A204.1 (cell line): ENCODE results near the gene ANTXR1.

Experiments
- FAIRE-seq: peaks from 2 replicates; lab custom pipeline; 2012; peaks lifted over from hg19 to GRCh38; lab: Jason Lieb, UNC

The ANTXR1 gene

DNA sequence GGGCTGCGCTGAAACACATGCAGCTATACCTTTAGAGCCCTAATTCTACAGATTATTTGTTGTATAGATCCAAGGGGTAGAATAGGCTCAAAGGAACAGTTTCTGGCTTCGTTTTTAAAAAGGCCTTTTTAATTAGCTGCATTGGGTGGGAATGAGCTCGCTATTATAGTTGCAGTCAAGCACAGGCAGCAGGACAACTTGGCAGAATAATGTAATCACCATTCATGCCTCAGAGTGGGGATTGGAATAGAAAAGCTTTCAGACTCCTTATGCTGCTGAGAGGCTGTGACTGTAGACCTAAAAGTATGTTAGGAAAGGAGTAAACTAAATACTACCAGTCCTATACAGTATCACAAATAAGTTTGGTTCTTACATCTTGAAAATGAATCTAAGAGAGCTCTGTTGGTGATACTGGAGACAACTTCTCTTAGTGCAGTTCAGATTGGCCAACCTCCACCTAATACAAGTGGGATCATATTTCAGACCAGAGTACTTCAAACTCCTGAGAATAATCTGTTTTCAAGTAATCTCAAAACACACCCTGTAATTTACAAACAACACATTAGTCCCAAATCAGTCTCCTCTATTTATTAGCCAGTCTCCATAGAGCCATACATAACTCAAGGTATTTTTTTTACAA, 121.4 kb downstream of the ANTXR1 start:
- FAIRE-seq = no peak

DNA sequence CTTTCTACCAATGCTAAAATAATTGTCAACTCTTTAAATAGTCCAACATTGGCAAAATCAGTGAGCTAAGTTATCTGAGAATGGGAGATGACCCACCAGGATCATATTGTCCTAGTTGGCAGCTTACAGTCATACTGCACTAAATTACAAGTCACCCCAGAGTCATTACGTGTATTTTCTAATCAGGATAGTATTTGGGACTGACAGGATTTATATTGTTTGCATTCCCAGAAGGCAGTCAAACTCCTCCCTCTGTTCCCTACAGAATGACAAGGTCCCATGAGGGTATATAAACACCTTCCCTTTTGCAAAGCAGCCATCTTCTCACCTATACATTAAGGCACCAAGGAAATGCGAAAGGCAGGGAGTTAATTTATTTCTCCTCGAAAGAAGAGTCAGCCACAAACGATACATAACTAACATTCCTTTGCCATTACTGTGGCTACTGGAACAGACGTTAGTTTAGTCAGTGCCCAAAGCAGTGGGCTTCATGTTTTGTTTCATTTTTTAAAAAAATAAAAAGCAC, 125.3 kb downstream of the ANTXR1 start:
- FAIRE-seq = no peak

DNA sequence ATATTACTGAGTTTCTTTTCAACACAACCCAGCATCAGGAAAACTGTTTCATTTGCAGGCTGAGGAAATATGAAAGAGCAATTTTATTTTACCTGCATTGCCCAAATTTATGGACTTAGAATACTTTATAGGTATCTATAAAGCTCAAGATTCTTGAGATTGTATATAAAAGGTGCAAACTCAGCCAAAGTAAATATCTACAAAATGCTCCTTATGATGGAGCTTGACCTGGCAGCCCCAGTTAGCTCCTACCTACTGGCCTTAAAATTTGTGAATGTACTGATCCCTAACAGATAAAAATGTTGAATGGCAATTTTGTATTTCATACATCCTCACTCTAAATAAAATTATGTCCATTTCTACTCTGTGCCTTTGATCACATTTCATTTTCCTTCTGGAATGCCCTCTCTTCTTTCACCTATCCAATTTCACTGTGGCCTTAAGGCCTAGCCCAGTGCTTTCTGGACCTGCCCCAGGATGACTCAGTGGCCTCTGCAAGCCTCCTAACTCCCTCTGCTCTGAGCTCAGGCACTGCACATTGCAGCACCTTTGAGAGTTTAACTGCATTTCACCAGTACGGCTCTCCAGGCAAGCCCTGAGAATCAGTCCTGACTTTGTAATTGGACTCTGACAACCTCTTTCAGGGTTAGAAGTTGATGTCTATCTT, 125.9 kb downstream of the ANTXR1 start:
- FAIRE-seq = no peak

DNA sequence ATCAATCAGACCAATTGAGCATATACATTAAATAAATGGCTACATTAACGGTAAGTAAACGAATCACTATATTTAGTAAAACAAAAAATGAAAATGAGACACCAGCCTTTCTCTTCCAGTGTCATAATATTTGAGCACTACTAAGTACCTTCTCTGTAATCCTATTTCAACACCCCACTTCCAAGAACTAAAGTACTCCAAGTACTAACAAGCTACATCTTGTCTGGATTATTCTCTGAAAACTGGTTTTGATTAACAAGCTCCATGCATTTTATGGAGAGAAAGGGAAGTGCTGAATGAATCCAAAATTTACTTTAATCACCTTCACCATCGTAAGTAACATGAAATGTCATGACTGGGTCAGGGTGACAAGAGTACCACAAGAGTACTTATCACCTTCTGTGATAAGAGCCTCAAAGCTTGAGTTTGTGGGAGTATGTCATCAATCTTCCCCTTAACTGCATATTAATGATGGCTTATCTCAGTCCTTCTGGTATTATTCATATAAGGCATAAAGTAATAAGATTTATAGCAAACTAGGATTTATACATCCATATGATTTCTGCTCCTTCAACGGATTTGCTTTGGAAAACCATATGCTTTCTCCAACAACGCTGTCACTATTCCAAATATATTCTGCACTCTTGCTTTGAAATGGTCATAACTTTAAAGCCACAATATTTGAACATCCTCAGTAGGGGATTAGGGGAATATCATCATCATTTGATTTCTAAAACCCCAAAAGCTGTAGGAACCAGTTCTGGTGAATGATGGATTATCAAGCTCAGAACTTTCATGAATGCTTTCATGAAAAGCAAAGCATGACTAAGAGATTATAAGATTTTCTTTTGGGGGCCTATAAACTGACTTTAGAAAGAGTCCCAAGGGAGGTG, 127.0 kb downstream of the ANTXR1 start:
- no peak for FAIRE-seq

DNA sequence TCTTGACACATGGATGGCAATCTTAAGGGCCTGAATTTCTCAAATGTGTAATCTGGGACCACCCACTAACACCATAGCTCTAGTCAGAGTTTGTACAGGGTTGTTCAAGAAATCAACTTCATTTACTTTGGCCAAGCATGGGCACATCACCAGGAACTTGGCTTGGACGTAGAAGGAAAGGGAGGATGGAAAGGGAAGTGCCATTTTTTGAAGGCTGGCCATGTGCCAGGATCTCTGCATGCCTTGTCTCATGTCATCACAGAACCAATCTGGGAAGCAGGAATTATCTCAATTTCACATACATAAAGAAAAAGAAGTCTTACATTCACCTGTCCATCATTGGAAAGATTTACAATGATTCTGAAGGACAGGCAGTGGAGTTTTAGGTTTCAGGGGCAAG, 128.1 kb downstream of the ANTXR1 start:
- FAIRE-seq = no peak

DNA sequence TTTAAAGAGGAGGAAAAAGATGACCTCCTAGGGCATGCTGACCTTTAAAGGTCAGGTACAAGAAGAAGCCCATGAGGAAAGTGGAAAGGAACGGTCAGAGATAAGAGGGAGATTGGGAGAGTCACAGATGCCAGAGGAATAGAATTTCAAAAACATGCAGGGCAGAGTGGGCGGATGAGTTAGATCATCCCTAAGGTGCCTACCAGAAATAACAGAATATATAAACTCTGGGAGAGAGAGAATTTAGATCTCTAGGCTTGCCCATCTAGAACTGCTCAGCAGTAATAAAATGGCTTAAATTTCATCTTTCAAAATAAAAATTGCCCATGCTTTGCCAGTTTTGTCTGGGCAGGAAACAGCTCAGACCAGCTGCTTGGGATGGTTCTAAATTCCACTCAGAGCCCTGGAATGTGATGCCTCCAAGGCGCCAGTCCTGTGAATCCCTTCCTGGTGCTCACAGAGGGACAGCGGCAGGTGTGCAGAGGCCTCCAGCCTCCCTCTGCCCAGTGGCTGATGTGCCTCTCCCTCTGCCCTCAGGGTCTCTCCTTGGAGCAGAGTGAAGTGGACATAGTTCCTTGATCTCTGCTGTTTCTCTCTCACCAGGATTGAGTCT, 130.9 kb downstream of the ANTXR1 start:
- no peak for FAIRE-seq

DNA sequence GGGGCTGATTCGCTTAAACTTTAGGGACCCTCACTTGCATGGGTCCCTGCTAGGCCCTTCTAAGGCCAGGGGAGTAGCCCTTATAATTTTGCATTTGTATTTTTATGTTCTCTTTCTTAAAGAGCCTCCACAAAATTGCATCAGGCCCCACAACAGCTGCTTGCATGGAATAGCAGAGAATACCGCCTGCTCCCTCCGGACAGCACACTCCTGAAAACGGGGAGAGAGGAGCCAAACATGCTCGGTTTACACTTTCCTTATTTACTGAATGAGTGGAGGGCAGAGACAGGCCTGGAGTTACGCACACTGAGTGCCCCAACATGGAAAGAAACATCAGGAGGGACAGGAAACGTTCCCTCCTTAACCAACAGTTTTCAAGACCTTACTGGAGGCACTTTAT, 132.2 kb downstream of the ANTXR1 start:
- FAIRE-seq = no peak

DNA sequence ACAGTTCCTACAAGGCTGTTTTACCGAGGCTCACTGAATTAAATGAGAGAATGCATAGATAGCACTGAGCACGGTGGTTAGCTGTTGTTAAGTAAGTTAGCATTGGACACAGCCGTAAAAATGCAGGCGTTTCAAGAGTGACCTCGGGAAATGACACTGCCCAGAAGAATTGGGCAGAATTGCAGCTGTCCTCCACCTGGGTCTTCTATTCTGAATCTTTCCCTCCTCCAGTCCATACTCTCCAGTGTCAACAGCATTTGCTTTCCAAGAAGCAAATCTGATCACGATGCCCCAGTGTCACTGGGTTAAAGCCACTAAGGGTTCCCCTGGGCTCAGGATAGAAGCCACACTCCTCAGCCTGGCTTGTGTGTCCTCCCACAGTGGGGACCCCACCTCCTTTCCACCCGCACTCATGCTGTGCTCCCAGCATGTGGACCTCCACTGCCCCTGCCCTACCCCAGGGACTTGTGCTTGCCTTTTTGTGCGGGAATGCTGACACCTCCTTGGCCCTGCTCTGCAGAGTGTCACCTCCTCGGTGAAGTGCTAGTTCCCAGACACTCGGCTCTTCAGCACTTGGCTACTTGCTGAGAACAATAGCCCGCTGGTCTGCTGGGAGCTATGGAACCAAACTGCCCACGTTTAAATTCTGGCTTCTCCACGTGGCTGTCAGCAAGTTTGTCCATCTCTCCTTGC, 135.0 kb downstream of the ANTXR1 start:
- no peak for FAIRE-seq

DNA sequence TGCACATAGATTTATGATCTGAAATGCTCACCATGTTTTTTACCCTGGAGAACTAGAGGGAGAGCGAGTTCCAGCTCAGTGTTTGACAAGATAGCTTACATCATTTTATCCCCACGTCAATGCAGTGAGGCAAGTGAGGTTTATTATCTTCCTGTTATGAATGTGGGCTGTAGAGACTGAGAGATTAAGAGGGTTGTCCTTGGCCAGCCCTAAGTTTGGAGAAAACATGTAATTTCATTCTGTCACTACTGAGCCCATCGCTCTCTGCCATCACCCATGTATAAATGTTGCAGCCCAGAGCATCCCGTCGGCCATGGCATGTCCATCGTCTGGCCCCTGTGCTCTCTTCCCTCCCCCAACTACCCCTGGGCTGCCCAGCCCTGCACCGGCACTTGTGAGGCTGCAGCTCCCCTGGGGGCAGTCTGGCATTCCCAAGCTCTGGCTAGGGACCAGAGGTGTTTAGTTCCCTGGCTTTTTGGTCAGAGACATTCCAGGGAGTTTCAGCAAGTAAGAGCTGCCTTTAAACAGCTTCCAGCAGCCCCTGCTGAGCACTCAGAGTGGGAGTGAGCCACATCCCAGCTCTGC, 136.7 kb downstream of the ANTXR1 start:
- no peak for FAIRE-seq

DNA sequence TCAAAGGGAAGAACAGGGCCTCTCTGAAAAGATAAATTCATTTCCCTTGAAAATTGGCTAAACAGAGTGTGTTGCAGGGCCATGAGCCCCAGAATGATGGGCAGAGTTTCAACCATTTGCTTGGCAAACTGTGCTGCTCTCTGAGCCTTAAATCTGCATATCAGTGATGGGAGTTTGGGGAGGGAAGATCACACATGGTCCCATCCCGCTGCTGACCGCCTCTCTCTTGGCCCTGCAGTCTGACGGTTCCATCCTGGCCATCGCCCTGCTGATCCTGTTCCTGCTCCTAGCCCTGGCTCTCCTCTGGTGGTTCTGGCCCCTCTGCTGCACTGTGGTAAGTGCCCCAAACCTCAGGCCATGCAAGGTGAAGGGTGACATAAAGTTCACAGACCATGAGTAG, 139.0 kb downstream of the ANTXR1 start:
- no peak for FAIRE-seq

DNA sequence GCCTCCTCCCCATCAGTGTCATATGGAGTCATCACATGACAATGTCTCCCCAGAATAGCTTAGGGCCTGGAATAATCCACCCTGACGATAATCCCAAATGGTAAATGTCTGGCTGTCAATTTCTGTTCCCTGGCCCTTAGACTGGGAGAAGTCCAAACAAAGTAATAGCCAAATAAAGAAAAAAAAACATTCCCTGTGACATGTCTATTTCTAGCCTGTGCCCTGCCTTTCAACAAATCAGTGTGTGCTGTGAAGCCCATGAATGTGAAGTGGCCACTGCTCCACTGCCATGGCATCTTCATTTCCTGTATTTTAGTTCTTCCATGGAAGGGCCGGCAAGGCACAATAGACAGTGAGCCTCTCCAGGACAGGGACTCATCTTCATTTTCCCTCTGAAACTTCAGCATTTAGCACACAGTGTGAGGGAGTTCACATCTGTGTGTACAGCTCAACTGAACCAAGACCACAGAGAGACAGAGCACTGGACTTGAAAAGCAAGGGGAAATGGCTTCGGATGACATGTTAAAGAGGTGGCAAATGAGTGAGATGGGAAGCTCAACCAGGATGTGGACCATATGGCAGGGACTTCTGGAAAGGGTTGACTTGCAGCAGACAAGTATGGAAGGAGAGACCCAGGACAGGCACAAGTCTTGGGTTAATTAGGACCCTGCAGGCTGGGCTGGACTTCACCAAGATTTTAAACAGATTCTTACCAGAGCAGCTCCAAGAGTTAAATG, 140.0 kb downstream of the ANTXR1 start:
- no peak for FAIRE-seq

DNA sequence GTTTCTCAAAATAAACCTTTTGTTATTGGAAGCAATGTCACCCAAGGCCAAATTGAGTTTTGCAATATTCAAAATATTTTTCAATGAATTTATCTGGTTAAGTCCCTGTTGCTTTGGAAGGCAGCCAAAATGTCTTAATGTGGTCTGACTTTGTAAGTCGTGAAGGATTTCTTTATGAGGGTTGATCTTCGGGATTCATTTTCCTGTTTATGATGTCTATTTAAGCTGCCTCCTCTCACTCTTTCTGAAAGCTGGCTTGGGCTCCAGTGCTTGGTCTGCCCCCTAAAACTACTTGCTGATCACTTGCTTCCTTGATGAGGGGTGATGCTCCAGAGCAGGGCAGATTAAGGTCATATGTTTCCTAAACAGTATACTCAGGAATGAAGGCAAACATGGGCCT, 141.1 kb downstream of the ANTXR1 start:
- FAIRE-seq = no peak

DNA sequence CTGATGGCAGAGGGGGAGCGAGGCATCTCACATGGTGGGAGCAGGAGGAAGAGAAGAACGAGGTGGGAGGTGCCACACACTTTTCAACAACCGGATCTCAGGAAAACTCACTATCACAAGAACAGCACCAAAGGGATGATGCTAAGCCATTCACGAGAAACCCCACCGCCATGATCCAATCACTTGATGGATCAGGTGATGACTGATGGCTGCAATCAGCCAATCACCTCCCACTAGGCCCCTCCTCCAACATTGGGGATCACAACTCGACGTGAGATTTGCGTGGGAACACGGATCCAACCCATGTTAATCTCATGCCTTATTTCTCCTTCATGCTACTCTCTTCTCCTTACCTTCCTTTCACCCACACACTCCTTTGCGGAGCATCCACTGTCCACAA, 143.6 kb downstream of the ANTXR1 start:
- FAIRE-seq = no peak

DNA sequence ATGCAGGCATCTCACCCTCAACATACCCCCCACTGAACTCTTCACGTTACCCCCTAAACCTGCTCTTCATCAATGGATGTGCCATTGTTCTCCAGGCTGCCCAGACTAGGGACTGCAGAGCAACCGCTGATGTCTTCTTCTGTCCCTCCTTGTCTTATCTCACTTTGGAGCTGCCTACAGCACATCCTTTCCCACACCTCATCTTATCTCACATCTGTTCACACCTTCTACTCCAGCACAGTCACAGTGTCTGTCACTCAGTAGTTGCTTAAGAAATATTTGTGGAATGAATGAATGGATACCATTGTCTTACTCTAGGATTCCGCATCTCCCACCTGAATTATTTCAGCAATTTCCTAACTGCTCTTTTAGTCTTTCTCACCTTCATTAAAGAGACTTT, 144.5 kb downstream of the ANTXR1 start:
- FAIRE-seq = no peak

DNA sequence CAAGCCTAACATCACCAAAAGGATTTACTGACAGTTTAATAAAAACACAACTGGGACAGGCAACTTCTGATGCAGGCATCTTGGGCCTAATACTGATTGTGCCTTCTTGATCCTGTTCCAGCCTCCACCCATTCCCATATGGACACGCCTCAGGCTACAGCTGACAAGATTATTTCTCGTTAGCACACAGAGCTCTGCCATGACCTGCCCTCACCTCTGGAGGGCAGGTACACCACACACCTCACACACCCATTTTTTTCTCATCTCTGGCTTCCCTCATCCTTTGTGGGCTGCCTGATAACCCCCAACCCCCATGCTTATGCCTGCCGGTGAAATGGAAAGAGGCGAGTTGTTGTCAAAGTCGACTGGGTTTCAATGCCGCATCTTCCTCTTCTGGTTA, 147.0 kb downstream of the ANTXR1 start:
- no peak for FAIRE-seq

DNA sequence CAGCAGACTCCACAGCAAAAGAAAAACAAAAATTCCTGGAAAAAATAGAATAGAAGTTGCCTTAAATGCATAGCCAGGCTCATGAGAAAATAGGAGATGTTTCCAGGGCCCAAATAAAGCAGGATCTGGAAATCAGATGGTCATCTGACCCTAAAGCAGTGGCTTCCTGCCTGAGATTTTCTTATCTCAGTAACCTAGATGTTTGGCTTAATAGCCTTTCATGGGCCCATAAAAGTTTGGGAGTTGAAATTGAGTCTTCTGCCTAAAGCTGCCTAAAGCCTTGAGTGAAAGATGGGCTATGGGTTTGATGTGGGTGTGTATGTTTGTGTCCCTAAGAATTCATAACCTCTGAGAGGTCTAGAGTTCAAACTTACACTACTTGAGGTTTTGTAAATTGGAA, 149.1 kb downstream of the ANTXR1 start:
- FAIRE-seq = no peak

DNA sequence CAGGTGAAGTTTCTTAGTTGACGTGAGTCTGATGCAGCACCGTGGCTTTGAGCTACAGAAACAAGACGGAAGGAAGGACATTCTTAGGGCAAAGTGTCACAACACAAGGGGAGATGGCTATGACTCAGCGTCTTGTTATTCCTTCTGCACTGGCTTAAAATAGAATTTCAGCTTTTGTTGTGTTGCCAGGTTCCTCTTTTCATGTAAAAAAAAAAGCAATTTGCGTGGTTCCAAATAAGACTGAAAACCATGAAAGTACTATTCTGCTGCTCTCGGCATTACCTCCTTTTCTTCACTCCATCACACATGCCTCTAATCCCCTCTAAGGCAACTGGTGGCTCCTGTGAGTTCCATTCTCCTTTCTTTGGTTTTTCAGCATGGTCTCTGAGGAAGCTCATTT, 150.1 kb downstream of the ANTXR1 start:
- no peak for FAIRE-seq

DNA sequence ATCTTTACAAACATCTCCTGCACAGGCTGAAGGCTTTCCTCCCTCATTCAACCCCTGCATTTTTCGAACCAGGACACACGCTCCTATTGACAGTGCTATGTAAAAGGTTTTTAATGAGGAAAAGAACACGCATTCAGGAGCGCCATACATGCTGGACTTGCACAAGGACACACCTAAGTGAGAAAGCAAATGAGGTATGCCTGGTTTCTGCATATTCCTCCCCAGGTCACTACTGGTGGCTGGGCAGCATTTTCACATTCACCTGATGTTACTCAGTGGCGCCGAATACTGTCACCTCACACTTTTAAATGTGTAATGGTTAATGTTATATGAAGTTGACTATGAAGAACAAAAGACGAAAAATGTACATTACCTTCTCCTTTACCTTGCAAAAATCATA, 150.6 kb downstream of the ANTXR1 start:
- FAIRE-seq = no peak

DNA sequence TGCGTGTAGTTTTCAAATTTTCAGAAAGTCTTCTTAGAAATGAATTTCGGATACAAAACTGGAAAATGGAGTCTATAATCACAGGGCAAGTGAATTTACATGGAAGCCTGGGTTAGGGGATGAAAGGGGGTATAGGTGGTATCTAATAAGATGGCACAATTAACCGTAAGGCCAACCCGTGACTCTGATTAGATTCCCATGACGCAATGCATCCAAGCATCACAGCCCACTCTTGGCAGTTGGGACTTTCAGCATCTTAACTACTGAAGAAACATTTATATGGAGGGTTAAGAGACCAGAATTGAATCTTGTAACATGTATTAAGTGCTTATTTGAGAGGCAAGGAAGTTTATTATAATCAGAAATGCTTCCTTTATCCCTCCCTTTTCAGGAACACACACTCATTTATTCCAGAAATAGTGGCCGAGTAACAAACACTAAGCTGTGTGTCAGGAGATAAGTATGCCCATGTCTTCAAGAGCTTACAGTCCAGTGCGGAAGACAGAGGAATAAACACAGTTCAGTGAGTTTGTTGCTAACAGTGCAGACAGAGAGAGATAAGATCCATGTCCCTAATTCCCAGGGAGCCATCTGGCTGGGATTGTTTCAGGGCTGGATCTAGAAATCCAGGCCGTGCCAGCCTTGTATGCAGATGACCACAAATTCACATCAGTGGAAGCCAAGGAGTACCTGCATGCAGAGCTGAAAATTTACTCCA, 151.2 kb downstream of the ANTXR1 start:
- FAIRE-seq = no peak
